BJ (cell line): ENCODE data around the gene THSD7B. TPM values are rescaled to one million over a fixed set of nuclear protein-coding genes. Genes with fewer than 3 reads are reported as not detected.

ENCODE experiments used
- CTCF ChIA-PET: fragments of 350-600 bp; formaldehyde crosslinking; extraction: SDS; loops from one replicate; lab custom pipeline; 2021; ENCODE audit warnings: antibody characterized with exemption, inconsistent platforms; lab: Yijun Ruan, JAX
- POLR2A ChIA-PET: fragments of 300-600 bp; sonication (Branson Sonifier 250); formaldehyde crosslinking; extraction: SDS; loops from one replicate; lab custom pipeline; 2021; ENCODE audit warnings: antibody characterized with exemption; lab: Charles Lee
- DNase-seq: peaks from one replicate; pipeline ENCODE4 v3.0.0-alpha.2; 2011; ENCODE audit warnings: low read depth
- H3K27me3 ChIP-seq: 2 replicates; pipeline ENCODE4 v1.6.0; 2011; ENCODE audit warnings: low read length; ENCODE audit not compliant: control insufficient read depth, insufficient read depth
- H3K36me3 ChIP-seq: 2 replicates; pipeline ENCODE4 v1.5.1; 2011; ENCODE audit warnings: low read length; ENCODE audit not compliant: control insufficient read depth, insufficient read depth
- H3K4me3 ChIP-seq: 2 replicates; pipeline ENCODE4 v1.5.1; 2011; ENCODE audit warnings: low read depth, mild to moderate bottlenecking, control low read depth, low read length
- polyA plus RNA-seq: library from polyadenylated mRNA; depleted of rRNA; stranded (reverse); fragments of >200 nt; gene quantifications from 2 replicates; pipeline ENCODE4 v1.2.3, GENCODE V29; 2011
- TF ChIP-seq, protein P1 (sequence below): IDR thresholded peaks from 2 replicates; pipeline ENCODE4 v1.5.1; 2011; ENCODE audit warnings: low read depth, mild to moderate bottlenecking, control low read depth, inconsistent platforms, low read length, moderate library complexity; ENCODE audit not compliant: insufficient read depth

Gene THSD7B
- polyA plus RNA-seq, 1 experiment = 0.13 TPM

- no peaks in the 10 kb centered on the region for H3K27me3 ChIP-seq
- no peaks in the 10 kb centered on the region for H3K36me3 ChIP-seq
- DNase-seq = no peak
- TF ChIP-seq, protein P1, sequence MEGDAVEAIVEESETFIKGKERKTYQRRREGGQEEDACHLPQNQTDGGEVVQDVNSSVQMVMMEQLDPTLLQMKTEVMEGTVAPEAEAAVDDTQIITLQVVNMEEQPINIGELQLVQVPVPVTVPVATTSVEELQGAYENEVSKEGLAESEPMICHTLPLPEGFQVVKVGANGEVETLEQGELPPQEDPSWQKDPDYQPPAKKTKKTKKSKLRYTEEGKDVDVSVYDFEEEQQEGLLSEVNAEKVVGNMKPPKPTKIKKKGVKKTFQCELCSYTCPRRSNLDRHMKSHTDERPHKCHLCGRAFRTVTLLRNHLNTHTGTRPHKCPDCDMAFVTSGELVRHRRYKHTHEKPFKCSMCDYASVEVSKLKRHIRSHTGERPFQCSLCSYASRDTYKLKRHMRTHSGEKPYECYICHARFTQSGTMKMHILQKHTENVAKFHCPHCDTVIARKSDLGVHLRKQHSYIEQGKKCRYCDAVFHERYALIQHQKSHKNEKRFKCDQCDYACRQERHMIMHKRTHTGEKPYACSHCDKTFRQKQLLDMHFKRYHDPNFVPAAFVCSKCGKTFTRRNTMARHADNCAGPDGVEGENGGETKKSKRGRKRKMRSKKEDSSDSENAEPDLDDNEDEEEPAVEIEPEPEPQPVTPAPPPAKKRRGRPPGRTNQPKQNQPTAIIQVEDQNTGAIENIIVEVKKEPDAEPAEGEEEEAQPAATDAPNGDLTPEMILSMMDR = no peak
- ChIA-PET POLR2A (no interaction called here), CTCF (no interaction called here)
- H3K4me3 ChIP-seq = no peak overlapping the region
Measured at GRCh38 chr2:137508739-137509384, 743.5 kb downstream of the THSD7B start.

DNA sequence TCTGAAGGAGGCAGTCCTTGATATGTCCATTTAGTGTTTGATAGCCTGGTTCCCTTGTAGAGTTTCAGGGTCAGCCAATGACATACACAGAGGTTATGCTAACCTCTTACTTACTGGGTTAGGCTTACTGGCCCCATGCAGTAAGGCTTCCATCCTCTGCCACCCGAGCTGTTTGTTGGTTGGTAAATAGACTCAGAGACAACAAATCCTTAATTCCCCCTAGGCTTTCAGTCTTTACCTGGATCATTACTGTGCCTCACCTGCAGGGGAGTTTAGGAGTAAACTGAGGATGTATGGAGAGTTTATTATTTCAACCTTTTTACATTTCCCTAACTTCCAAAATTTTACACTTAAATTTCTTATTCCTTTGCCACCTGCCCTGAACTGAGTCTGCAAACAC is 746.2 kb downstream of the THSD7B start:
- TF ChIP-seq, protein P1 = no peak
- CTCF ChIA-PET = no interaction called here

GRCh38 chr2:137521653-137522619 is 756.6 kb downstream of the THSD7B start:
- Histone ChIP-seq H3K4me3 (no peak overlapping the region), H3K27me3 (no peaks in the 10 kb centered on the region), H3K36me3 (no peaks in the 10 kb centered on the region)
- CTCF ChIA-PET = no interaction called here
- TF ChIP-seq, protein P1 = no peak
- POLR2A ChIA-PET = no interaction called here
- DNase-seq = no peak

More for the DNA sequence above, 746.2 kb downstream of the THSD7B start:
- no peaks in the 10 kb centered on the region for H3K36me3 ChIP-seq
- no peak overlapping the region for H3K4me3 ChIP-seq
- POLR2A ChIA-PET = no interaction called here
- no peak for DNase-seq
- no peaks in the 10 kb centered on the region for H3K27me3 ChIP-seq

DNA sequence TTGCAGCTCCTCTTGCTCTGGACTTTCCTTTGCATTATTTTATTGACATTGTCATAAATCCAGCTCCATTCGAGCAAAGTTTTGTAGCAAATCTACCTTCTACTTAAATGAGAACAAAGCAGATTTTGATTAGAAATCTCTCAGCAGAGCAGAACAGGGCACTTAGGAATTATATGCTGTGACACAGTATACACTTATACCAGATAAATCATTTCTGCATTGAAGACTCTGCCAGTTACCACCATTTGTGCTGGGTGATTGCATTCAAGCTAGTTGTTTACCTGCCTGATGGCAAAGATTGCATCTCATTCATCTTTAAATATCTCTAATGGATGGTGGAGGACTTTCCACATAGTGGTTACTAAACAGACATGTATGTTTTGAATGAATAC is 757.3 kb downstream of the THSD7B start:
- H3K36me3 ChIP-seq = no peaks in the 10 kb centered on the region
- CTCF ChIA-PET = no interaction called here
- TF ChIP-seq, protein P1 = no peak
- no peak overlapping the region for H3K4me3 ChIP-seq
- DNase-seq = no peak
- H3K27me3 ChIP-seq = no peaks in the 10 kb centered on the region
- POLR2A ChIA-PET = no interaction called here

- ChIA-PET CTCF (no interaction called here), POLR2A (no interaction called here)
- no peak overlapping the region for H3K4me3 ChIP-seq
- DNase-seq = no peak
- TF ChIP-seq, protein P1 = no peak
- no peaks in the 10 kb centered on the region for H3K27me3 ChIP-seq
- H3K36me3 ChIP-seq = no peaks in the 10 kb centered on the region
Measured at GRCh38 chr2:137523931-137524330, 758.6 kb downstream of the THSD7B start.
